Adipocyte (in vitro differentiated cells): ENCODE data around the gene STOML3.

Experiments used
- DNase-seq: peaks from one replicate; pipeline ENCODE4 v3.0.0-alpha.2; 2015; ENCODE audit warnings: low read depth
- H3K27me3 ChIP-seq: replicated peaks from 2 replicates; pipeline ENCODE4 v1.7.0; 2013; ENCODE audit warnings: mild to moderate bottlenecking, low read length, moderate library complexity; ENCODE audit not compliant: control insufficient read depth, insufficient read depth
- H3K36me3 ChIP-seq: 2 replicates; pipeline ENCODE4 v1.7.0; 2013; ENCODE audit warnings: low read length, mild to moderate bottlenecking, moderate library complexity; ENCODE audit not compliant: control insufficient read depth, insufficient read depth, severe bottlenecking
- H3K4me1 ChIP-seq: 2 replicates; pipeline ENCODE4 v1.7.0; 2013; ENCODE audit warnings: mild to moderate bottlenecking, low read length, moderate library complexity; ENCODE audit not compliant: control insufficient read depth, insufficient read depth
- H3K4me3 ChIP-seq: 2 replicates; pipeline ENCODE4 v1.7.0; 2013; ENCODE audit warnings: mild to moderate bottlenecking, low read length, moderate library complexity
- H3K9ac ChIP-seq: 2 replicates; pipeline ENCODE4 v1.7.0; 2013; ENCODE audit warnings: mild to moderate bottlenecking, low read length, moderate library complexity
- H3K9me3 ChIP-seq: 2 replicates; pipeline ENCODE4 v1.7.0; 2013; ENCODE audit warnings: mild to moderate bottlenecking, low read length, moderate library complexity; ENCODE audit not compliant: control insufficient read depth

Gene STOML3, protein sequence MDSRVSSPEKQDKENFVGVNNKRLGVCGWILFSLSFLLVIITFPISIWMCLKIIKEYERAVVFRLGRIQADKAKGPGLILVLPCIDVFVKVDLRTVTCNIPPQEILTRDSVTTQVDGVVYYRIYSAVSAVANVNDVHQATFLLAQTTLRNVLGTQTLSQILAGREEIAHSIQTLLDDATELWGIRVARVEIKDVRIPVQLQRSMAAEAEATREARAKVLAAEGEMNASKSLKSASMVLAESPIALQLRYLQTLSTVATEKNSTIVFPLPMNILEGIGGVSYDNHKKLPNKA

DNA sequence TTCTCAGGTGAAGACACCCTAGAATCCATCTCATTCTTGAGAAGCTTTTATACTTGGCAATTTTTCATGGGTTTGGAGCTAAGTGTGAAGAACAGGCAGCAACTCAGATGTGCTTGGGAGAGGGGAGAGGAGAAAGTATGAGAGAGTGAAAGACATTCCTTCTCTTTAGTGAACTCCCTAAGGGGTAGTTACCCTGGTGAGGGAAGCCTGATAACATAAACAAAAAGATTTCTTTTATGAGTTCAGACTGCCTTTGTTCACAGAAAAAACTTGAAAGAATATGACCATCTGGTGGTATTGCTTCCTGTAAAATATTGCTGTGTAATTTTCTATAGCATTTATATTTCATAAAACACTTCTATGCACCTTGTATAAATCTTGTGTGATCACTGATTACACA is at the start of gene STOML3:
STOML3 (minus strand) TSS at position 139 of the 400 bp plus-strand sequence; CDS start at position 29, 110 bp downstream.
- Histone ChIP-seq H3K4me1 (no peaks in the 10 kb centered on the region), H3K27me3 (no peaks in the 10 kb centered on the region), H3K36me3 (no peaks in the 10 kb centered on the region), H3K9ac (no peak within 1 kb of the TSS), H3K9me3 (no peaks in the 10 kb centered on the region), H3K4me3 (no peak within 1 kb of the TSS)
- no peak for DNase-seq

DNA sequence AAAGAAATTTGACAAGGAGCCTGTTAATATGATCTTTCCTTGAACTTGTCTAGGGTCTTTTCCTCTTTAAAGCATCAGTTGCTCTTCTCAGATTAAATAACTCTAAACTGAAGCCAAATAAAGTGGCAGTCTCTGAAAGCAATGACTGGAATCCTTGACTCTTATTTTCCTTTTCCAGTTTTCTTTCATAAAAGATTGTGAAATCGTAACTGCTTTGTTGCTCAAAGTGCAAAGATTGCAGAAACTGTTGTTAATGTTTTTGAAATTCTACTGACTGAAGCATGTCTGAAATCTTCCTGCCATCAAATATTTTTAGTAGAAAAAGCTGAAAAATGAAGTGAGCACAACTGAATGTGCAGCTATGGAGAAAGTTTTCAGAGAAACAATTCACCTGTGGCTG is 49.6 kb upstream of the STOML3 start:
- peaks cover 17% of the 10 kb centered on the region for H3K36me3 ChIP-seq
- H3K9ac ChIP-seq: peak overlapping the region; percentile 83
- DNase-seq: peak; percentile 77
- peaks cover 32% of the 10 kb centered on the region for H3K4me1 ChIP-seq
- H3K27me3 ChIP-seq: no peaks in the 10 kb centered on the region
- no peaks in the 10 kb centered on the region for H3K9me3 ChIP-seq
- peak overlapping the region; percentile 99 for H3K4me3 ChIP-seq

DNA sequence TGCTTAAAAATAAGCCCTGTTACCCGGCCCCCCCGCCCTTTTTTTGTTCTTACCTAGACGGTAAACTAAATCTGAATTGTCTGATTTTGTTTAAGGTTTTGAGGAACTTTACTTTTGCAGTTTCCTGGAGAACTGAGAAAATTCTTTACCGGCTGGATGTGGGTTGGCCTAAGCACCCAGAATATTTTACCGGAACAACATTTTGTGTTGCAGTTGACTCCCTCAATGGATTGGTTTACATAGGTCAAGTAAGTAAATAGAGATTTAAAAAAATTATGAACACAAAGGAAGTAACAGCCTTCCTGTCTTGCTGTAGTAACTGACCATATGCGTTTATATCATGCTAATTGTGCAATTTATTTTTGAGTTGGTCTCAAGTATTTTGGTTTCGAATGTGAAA is 48.4 kb upstream of the STOML3 start:
- Histone ChIP-seq H3K9me3 (no peaks in the 10 kb centered on the region), H3K4me3 (peak overlapping the region; percentile 99), H3K9ac (peak overlapping the region; percentile 92), H3K36me3 (peaks cover 6% of the 10 kb centered on the region), H3K27me3 (no peaks in the 10 kb centered on the region), H3K4me1 (peaks cover 40% of the 10 kb centered on the region)
- no peak for DNase-seq

DNA sequence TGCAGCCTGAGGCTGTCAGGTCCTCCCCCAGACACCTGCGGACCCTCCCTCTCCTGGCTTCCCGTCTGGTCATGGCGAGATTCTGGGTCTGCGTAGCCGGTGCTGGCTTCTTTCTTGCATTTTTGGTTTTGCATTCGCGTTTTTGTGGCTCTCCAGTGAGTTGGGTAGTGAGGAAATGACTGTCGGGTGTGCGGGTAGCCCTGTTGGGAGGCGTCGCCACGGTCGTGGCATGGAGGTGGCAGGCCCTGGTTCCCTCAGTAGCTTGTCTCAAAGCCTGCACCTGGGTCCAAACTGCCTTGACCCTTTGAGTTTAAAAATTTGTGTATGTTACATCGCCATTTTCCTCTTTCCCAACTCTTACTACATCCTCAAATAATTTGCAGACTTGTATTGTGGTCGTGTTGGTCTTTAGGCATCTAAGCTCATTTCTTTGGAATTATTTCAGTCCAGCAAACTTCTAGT is 48.0 kb upstream of the STOML3 start:
- H3K36me3 ChIP-seq: peaks cover 5% of the 10 kb centered on the region
- DNase-seq: peak; percentile 55
- H3K9ac ChIP-seq: peak overlapping the region; percentile 92
- H3K27me3 ChIP-seq: no peaks in the 10 kb centered on the region
- no peaks in the 10 kb centered on the region for H3K9me3 ChIP-seq
- H3K4me1 ChIP-seq: peaks cover 40% of the 10 kb centered on the region
- peak overlapping the region; percentile 99 for H3K4me3 ChIP-seq

DNA sequence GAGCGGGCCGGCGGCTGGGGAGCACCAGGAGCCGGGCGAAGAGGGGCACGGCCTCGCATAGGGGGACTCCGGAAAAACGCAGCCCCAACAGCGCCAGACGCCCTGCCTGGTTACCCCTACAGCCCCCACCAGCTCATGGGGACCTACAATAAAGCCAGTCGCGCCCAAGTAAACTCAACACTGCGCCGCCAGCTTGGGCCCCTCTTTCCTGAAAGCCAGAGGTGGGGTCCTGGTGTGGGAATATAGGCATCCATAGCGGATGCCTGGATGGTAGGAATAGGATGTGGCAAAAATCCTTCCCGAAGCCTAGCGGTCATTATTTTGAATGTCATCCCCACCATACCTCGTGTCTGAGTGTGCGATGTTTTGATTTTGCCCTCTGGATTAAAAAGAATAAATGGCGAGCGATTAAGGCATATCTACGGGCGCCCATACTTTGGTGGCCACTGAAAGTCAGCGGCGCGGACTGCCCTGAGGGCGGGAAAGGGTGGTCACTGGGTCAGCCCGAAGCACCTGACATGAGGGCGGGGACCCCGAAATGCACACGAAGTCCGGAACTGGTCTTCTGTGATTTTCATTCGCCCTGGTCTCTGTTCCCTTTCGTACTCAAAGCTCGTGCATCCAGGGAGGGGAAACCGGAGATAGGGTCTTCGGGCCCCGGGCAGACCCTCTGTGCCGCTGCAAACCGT is 47.4 kb upstream of the STOML3 start, which contains the start of the genes NHLRC3 and PROSER1:
NHLRC3 (plus strand) TSS at position 577 of the 689 bp plus-strand sequence. CDS start 184 bp downstream, outside the sequence.
PROSER1 (minus strand) TSS at position 210 of the 689 bp plus-strand sequence. CDS start 847 bp downstream, outside the sequence.
- Histone ChIP-seq H3K4me1 (peaks cover 40% of the 10 kb centered on the region), H3K9me3 (no peaks in the 10 kb centered on the region), H3K27me3 (no peaks in the 10 kb centered on the region), H3K4me3 (peak within 1 kb of the TSS; percentile 99), H3K36me3 (peaks cover 5% of the 10 kb centered on the region), H3K9ac (peak within 1 kb of the TSS; percentile 92)
- DNase-seq: peak; percentile 95

DNA sequence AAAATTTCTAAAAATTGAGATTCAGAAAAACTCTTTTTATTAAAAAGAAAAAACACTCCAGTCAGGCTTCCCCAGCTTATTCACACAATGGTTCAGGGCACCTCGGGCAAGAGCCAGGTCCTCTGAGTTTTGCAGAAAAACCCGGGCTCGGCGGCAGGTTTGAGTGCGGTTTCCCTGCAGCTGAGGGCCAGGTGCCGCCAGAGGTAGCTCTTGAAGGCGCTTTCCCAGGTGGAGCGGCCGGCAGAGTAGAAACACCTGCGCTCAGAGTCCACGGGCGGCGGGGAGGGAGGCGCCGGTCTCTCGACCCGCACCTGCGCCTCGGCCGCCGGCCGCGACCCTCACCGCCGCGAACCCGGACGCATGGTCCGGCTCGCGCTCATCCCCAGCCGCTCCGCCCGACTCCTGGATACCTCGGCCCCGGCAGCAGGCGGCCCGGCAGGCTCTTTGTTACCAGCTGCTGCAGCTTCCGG is 46.8 kb upstream of the STOML3 start:
- Histone ChIP-seq H3K36me3 (peaks cover 5% of the 10 kb centered on the region), H3K9ac (peak overlapping the region; percentile 92), H3K4me1 (peaks cover 40% of the 10 kb centered on the region), H3K9me3 (no peaks in the 10 kb centered on the region), H3K4me3 (peak overlapping the region; percentile 99), H3K27me3 (no peaks in the 10 kb centered on the region)
- peak; percentile 49 for DNase-seq

DNA sequence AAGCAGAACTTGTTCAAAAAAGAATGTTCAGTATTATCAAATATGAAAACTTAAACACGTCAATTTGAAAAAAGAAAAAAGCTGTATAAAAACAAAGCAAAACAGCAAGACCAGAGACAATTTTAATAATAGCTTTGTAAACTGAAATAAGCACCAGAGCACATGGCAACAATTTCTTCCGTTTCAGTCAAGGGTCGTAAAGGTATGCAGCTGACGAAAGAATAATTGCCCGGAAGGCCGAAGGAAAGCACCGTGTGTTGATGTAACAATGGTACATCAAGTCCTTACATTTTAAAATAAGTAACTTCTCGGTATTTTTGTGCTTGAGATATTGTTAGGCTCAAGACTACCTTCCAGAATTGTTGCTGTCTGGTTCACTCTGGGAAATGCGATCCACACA is 45.6 kb upstream of the STOML3 start:
- peak overlapping the region; percentile 99 for H3K4me3 ChIP-seq
- peak overlapping the region; percentile 92 for H3K9ac ChIP-seq
- no peaks in the 10 kb centered on the region for H3K27me3 ChIP-seq
- peak; percentile 63 for DNase-seq
- peaks cover 8% of the 10 kb centered on the region for H3K36me3 ChIP-seq
- H3K4me1 ChIP-seq: peaks cover 40% of the 10 kb centered on the region
- no peaks in the 10 kb centered on the region for H3K9me3 ChIP-seq

DNA sequence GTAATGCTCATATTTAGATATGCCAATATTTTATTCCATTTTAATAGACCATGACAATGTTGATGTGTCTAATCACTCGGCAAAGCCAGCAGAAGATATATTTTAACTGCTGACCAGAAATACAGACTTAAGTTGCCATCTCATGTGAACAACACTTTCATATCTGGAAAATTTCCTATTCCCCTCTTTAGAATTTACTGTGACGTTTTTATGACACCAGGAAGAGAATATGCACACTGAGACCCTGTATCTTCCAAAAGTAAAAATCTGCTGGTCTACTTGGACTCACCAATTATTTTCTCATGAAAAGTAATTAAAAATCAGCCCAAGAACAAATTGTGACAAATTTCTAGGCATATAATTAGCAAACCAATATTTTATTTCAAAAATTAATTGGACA is 45.2 kb upstream of the STOML3 start:
- Histone ChIP-seq H3K4me3 (peak overlapping the region; percentile 99), H3K9me3 (no peaks in the 10 kb centered on the region), H3K27me3 (no peaks in the 10 kb centered on the region), H3K9ac (peak overlapping the region; percentile 92), H3K36me3 (peaks cover 10% of the 10 kb centered on the region), H3K4me1 (peaks cover 36% of the 10 kb centered on the region)
- peak; percentile 4 for DNase-seq

DNA sequence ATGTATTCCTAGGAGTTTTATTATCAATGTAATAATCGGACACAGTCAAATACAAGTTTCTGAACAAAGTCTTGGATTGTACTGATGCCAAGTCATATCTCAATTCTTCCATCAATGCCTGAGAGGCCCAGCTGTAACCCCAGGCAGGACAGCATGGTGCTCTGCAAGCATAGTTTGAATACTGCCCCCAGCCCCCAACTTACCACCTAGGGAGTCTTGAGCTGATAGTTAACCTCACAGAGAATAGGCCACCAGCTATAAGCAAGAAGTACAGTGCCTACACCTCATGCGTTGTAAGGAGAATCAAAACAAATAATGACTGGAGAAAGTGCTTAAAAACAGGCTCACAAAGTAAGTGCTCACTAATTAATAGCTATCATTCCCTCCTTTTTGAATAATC is 44.6 kb upstream of the STOML3 start:
- H3K9ac ChIP-seq: peak overlapping the region; percentile 92
- H3K27me3 ChIP-seq: no peaks in the 10 kb centered on the region
- peaks cover 30% of the 10 kb centered on the region for H3K4me1 ChIP-seq
- peaks cover 13% of the 10 kb centered on the region for H3K36me3 ChIP-seq
- H3K9me3 ChIP-seq: no peaks in the 10 kb centered on the region
- H3K4me3 ChIP-seq: peak overlapping the region; percentile 99
- no peak for DNase-seq

DNA sequence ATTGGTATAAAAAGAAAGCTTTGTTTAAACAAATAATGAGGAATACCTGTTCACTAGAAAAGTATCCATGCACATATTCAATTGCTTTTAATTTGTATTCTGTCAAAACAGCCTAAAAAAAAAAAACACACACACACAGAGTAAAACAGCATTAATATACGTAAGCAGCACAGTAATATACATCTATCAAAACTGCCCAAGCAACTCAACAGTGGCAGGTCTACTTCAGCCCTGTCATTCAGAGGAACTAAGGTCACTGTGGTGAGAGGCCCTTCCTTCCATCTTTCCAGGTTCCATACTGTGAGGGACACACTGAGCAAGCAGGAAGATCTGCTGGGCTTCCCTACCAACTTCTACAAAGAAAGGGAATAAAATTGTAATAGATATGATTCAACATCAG is 43.5 kb upstream of the STOML3 start:
- H3K27me3 ChIP-seq: no peaks in the 10 kb centered on the region
- no peak for DNase-seq
- H3K9ac ChIP-seq: no peak overlapping the region
- H3K9me3 ChIP-seq: no peaks in the 10 kb centered on the region
- H3K4me3 ChIP-seq: no peak overlapping the region
- H3K4me1 ChIP-seq: peaks cover 19% of the 10 kb centered on the region
- peaks cover 13% of the 10 kb centered on the region for H3K36me3 ChIP-seq

DNA sequence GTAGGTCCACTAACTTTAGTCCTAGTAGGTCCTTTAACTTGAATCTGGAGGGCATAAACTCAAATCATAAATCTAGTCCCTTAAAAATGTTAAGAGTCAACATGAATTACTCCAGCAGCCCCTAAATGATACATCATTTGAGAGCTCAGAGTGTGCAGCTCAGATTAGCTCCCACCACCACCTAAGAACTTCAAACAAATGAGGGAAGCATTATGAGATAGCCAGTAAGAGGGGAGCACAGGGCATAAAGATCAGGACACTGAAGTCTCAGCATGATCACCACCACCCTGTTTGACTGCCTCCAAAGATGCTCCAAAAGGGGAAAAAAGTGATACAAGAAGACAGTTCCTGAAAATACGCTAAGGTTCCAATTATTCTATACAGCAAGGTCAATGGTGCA is 41.5 kb upstream of the STOML3 start:
- Histone ChIP-seq H3K4me1 (peaks cover 18% of the 10 kb centered on the region), H3K9me3 (no peaks in the 10 kb centered on the region), H3K9ac (no peak overlapping the region), H3K4me3 (no peak overlapping the region), H3K36me3 (peaks cover 30% of the 10 kb centered on the region), H3K27me3 (no peaks in the 10 kb centered on the region)
- DNase-seq: no peak
